Suprapubic skin (tissue), 4 donors: ENCODE data around the gene SUSD6. TPM values are rescaled to one million over a fixed set of nuclear protein-coding genes. Genes with fewer than 3 reads are reported as not detected.

Source experiments
- DNase-seq, 2 donors: peaks; one replicate each; pipeline ENCODE4 v3.0.0-alpha.2; 2019; ENCODE audit warnings: low spot score in 2 of 2
- H3K27ac ChIP-seq: fragments of 200-600 bp; sonication (generic); one replicate; pipeline ENCODE4 v1.5.1; 2019
- H3K27me3 ChIP-seq: fragments of 200-600 bp; sonication (generic); one replicate; pipeline ENCODE4 v1.5.1; 2019
- H3K36me3 ChIP-seq: fragments of 200-600 bp; sonication (generic); one replicate; pipeline ENCODE4 v1.5.1; 2019
- H3K4me1 ChIP-seq: fragments of 200-600 bp; sonication (generic); one replicate; pipeline ENCODE4 v1.5.1; 2019
- H3K4me3 ChIP-seq: fragments of 200-600 bp; sonication (generic); one replicate; pipeline ENCODE4 v1.5.1; 2019; ENCODE audit warnings: mild to moderate bottlenecking
- H3K9me3 ChIP-seq: fragments of 200-600 bp; sonication (generic); one replicate; pipeline ENCODE4 v1.5.1; 2019
- CTCF ChIP-seq, 2 donors: fragments of 200-600 bp in 1 of 2; fragments of 450-650 bp in 1 of 2; sonication (generic) in 1 of 2; IDR thresholded peaks; one replicate each; pipeline ENCODE4 v1.5.1; 2016 to 2019; ENCODE audit warnings: antibody characterized with exemption in 2 of 2, mild to moderate bottlenecking in 1 of 2, moderate library complexity in 1 of 2
- EP300 ChIP-seq: sonication (generic); formaldehyde crosslinking; IDR thresholded peaks from one replicate; pipeline ENCODE4 v1.6.1; 2017; ENCODE audit warnings: antibody characterized with exemption
- POLR2A ChIP-seq, 2 donors: fragments of 450-650 bp; IDR thresholded peaks; one replicate each; pipeline ENCODE4 v1.6.1; 2017; ENCODE audit warnings: antibody characterized with exemption in 2 of 2, mild to moderate bottlenecking in 2 of 2, moderate library complexity in 2 of 2
- POLR2AphosphoS5 ChIP-seq, 3 donors: sonication (generic); formaldehyde crosslinking; IDR thresholded peaks; one replicate each; pipeline ENCODE4 v1.6.1; 2017; ENCODE audit warnings: antibody characterized with exemption in 3 of 3
- WGBS: methylation state at CpG from one replicate; pipeline ENCODE4 v1.1.5; 2018; 5-methylcytosine and 5-hydroxymethylcytosine counted together
- total RNA-seq, 4 donors: library from RNA; depleted of rRNA; stranded (reverse); fragments of >200 nt; gene quantifications; one replicate each; pipeline ENCODE4 v1.1.0, GENCODE V29; 2016

The SUSD6 gene
- total RNA-seq, 4 donors from 2014 or later: 45.1 to 60.4 (median 56.7) TPM

- no peak for TF ChIP-seq POLR2A (IDR thresholded peaks at IDR 0.05)
- no peak for TF ChIP-seq EP300
- no peak for TF ChIP-seq POLR2AphosphoS5 (IDR thresholded peaks at IDR 0.05)
- TF ChIP-seq CTCF (IDR thresholded peaks at IDR 0.05): no peak
- Histone ChIP-seq H3K4me3 (no peak overlapping the region), H3K9me3 (no peaks in the 10 kb centered on the region), H3K36me3 (no peaks in the 10 kb centered on the region), H3K27me3 (no peaks in the 10 kb centered on the region), H3K4me1 (peaks cover 89% of the 10 kb centered on the region), H3K27ac (peak overlapping the region; percentile 65)
- DNase-seq: no peak
- 48% methylated on average over 1 of the region's 1 CpG for WGBS
Measured at GRCh38 chr14:69616408-69616773, 5.0 kb downstream of the SUSD6 start.

GRCh38 chr14:69617796-69618195, 6.4 kb downstream of the SUSD6 start:
- no peaks in the 10 kb centered on the region for H3K27me3 ChIP-seq
- 35% methylated on average over 1 of the region's 1 CpG for WGBS
- no peak for DNase-seq
- H3K4me3 ChIP-seq: no peak overlapping the region
- H3K27ac ChIP-seq: no peak overlapping the region
- no peaks in the 10 kb centered on the region for H3K9me3 ChIP-seq
- TF ChIP-seq POLR2AphosphoS5 (IDR thresholded peaks at IDR 0.05): no peak
- no peak for TF ChIP-seq POLR2A (IDR thresholded peaks at IDR 0.05)
- TF ChIP-seq CTCF (IDR thresholded peaks at IDR 0.05): no peak
- no peak for TF ChIP-seq EP300
- peaks cover 86% of the 10 kb centered on the region for H3K4me1 ChIP-seq
- H3K36me3 ChIP-seq: no peaks in the 10 kb centered on the region

- no peak overlapping the region for H3K4me3 ChIP-seq
- peaks cover 77% of the 10 kb centered on the region for H3K4me1 ChIP-seq
- 47% methylated on average over 4 of the region's 4 CpGs for WGBS
- TF ChIP-seq POLR2A (IDR thresholded peaks at IDR 0.05) (no peak), POLR2AphosphoS5 (IDR thresholded peaks at IDR 0.05) (no peak), EP300 (no peak), CTCF (IDR thresholded peaks at IDR 0.05) (no peak)
- no peak overlapping the region for H3K27ac ChIP-seq
- H3K36me3 ChIP-seq: no peaks in the 10 kb centered on the region
- no peaks in the 10 kb centered on the region for H3K9me3 ChIP-seq
- H3K27me3 ChIP-seq: no peaks in the 10 kb centered on the region
- DNase-seq: no peak
Measured at GRCh38 chr14:69619012-69619411, 7.6 kb downstream of the SUSD6 start.

- H3K9me3 ChIP-seq: no peaks in the 10 kb centered on the region
- H3K4me1 ChIP-seq: peaks cover 77% of the 10 kb centered on the region
- H3K27ac ChIP-seq: no peak overlapping the region
- DNase-seq: no peak
- TF ChIP-seq POLR2AphosphoS5 (IDR thresholded peaks at IDR 0.05): no peak
- no peak for TF ChIP-seq POLR2A (IDR thresholded peaks at IDR 0.05)
- no peak for TF ChIP-seq EP300
- TF ChIP-seq CTCF (IDR thresholded peaks at IDR 0.05): no peak
- no peaks in the 10 kb centered on the region for H3K27me3 ChIP-seq
- 60% methylated on average over 5 of the region's 5 CpGs for WGBS
- no peaks in the 10 kb centered on the region for H3K36me3 ChIP-seq
- no peak overlapping the region for H3K4me3 ChIP-seq
Measured at GRCh38 chr14:69620211-69620611, 8.8 kb downstream of the SUSD6 start.

GRCh38 chr14:69620981-69621380, 9.6 kb downstream of the SUSD6 start:
- 95% methylated on average over 2 of the region's 2 CpGs for WGBS
- H3K27me3 ChIP-seq: no peaks in the 10 kb centered on the region
- H3K4me3 ChIP-seq: no peak overlapping the region
- H3K9me3 ChIP-seq: no peaks in the 10 kb centered on the region
- no peaks in the 10 kb centered on the region for H3K36me3 ChIP-seq
- peaks cover 78% of the 10 kb centered on the region for H3K4me1 ChIP-seq
- no peak for DNase-seq
- no peak overlapping the region for H3K27ac ChIP-seq
- TF ChIP-seq POLR2A (IDR thresholded peaks at IDR 0.05) (no peak), EP300 (no peak)

- no peaks in the 10 kb centered on the region for H3K36me3 ChIP-seq
- no peak overlapping the region for H3K27ac ChIP-seq
- H3K27me3 ChIP-seq: no peaks in the 10 kb centered on the region
- WGBS: 96% methylated on average over 4 of the region's 4 CpGs
- peaks cover 59% of the 10 kb centered on the region for H3K4me1 ChIP-seq
- H3K9me3 ChIP-seq: no peaks in the 10 kb centered on the region
- no peak for DNase-seq
- no peak overlapping the region for H3K4me3 ChIP-seq
- TF ChIP-seq POLR2A (IDR thresholded peaks at IDR 0.05): no peak
- no peak for TF ChIP-seq CTCF (IDR thresholded peaks at IDR 0.05)
- no peak for TF ChIP-seq POLR2AphosphoS5 (IDR thresholded peaks at IDR 0.05)
- no peak for TF ChIP-seq EP300
Measured at GRCh38 chr14:69624136-69624535, 12.7 kb downstream of the SUSD6 start.
